HG03159 (cell line): ENCODE results near the gene DENND5B.

Source experiments
- ATAC-seq: cut with Tn5 transposase; IDR thresholded peaks from one replicate; pipeline ENCODE4 v1.9.1; 2021; ENCODE audit warnings: mild to moderate bottlenecking, moderate library complexity; ENCODE audit not compliant: unreplicated experiment

DENND5B gene

GRCh38 chr12:31343139-31343538 lies 247.8 kb downstream of the DENND5B start:
- no peak for ATAC-seq

- ATAC-seq = no peak
Observed at GRCh38 chr12:31342286-31342685, 248.7 kb downstream of the DENND5B start.

DNA sequence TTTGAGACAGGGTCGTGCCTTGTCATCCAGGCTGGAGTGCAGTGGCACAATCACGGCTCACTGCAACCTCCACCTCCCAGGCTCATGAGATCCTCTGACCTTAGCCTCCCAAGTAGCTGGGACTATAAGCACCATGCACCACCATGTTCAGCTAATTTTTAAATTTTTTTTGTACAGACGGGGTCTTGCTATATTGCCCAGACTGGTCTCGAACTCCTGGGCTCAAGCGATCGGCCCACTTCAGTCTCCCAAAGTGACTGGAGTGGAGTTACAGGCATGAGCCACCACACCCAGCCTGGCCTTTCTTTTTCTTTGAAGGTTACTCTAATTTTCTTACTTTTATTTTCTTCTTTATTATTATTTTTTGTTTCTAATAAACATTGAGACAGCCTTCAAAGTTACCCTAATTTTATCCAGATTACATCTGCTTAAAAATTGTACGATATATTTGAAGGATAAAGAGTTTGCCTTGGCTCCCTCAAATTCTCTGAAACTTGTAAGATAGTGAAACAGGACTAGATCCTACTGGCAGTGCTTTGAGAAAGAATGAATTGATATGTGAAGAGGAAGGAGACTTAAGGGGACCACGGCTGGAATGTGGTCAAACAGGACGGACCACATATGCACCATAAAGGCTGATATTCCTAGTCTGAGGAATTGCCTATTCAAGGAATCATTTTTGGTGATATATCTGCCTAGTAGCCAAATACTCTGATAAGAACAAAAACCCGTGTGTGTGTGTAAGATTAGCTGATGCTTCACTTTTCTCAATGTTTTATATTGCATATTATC lies 250.9 kb downstream of the DENND5B start:
- no peak for ATAC-seq

- no peak for ATAC-seq
Observed at GRCh38 chr12:31337952-31338351, 253.0 kb downstream of the DENND5B start.
